ENCODE data around the gene PPP2R2C. TPM values are rescaled to one million over a fixed set of nuclear protein-coding genes. Genes with fewer than 3 reads are reported as not detected.

PPP2R2C gene
- total and polyA plus RNA-seq, 10 of the 15 experiments (the other 5 are each of a cell fraction or from before 2014, with no cell fraction given) = 0.13 to 0.15 TPM; not detected in 8

GRCh38 chr4:6425336-6425735, 47.1 kb downstream of the PPP2R2C start (continued):
- TF ChIP-seq MYC (IDR thresholded peaks at IDR 0.05; ENCODE audit: insufficient read depth, insufficient read length, insufficient replicate concordance, low read length, severe bottlenecking) (no peak), ASH2L (IDR thresholded peaks at IDR 0.05; ENCODE audit: borderline replicate concordance, low read depth) (no peak), SREBF1 (IDR thresholded peaks at IDR 0.05; ENCODE audit: low read length) (no peak), SIX5 (IDR thresholded peaks at IDR 0.05; ENCODE audit: low read depth, low read length, severe bottlenecking) (no peak)
- TF ChIP-seq, protein P1, sequence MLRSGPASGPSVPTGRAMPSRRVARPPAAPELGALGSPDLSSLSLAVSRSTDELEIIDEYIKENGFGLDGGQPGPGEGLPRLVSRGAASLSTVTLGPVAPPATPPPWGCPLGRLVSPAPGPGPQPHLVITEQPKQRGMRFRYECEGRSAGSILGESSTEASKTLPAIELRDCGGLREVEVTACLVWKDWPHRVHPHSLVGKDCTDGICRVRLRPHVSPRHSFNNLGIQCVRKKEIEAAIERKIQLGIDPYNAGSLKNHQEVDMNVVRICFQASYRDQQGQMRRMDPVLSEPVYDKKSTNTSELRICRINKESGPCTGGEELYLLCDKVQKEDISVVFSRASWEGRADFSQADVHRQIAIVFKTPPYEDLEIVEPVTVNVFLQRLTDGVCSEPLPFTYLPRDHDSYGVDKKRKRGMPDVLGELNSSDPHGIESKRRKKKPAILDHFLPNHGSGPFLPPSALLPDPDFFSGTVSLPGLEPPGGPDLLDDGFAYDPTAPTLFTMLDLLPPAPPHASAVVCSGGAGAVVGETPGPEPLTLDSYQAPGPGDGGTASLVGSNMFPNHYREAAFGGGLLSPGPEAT (IDR thresholded peaks at IDR 0.05; ENCODE audit: low read depth) = peak; percentile 56; the same call in 1 of the 2 replicates
- TF ChIP-seq, protein P2, sequence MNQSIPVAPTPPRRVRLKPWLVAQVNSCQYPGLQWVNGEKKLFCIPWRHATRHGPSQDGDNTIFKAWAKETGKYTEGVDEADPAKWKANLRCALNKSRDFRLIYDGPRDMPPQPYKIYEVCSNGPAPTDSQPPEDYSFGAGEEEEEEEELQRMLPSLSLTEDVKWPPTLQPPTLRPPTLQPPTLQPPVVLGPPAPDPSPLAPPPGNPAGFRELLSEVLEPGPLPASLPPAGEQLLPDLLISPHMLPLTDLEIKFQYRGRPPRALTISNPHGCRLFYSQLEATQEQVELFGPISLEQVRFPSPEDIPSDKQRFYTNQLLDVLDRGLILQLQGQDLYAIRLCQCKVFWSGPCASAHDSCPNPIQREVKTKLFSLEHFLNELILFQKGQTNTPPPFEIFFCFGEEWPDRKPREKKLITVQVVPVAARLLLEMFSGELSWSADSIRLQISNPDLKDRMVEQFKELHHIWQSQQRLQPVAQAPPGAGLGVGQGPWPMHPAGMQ (IDR thresholded peaks at IDR 0.05; ENCODE audit: borderline replicate concordance) = no peak

DNA sequence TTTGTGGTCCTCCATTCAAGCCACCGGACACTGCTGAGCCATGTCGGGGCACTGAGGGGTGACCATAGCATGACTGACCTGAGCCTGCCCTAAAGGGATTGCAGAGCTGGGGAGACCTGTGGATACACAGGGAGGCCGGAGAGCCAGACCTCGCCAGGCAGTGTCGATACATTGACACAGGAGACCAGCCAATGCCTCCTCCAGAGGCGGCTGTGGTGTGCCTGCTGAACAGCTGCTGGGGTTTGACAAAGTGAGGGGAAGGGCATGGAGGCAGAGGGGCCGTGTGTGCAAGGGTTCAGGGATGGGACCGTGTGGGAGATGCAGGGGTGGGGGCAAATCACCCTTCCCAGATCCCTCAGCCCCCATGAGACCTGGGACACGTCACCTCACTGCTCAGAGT, 48.0 kb downstream of the PPP2R2C start:
- Histone ChIP-seq H3K79me2 (ENCODE audit: control insufficient read depth, insufficient read depth, low read length) (no peaks in the 10 kb centered on the region), H3K27ac (ENCODE audit: control insufficient read depth, insufficient read depth) (no peak overlapping the region), H3K4me1 (ENCODE audit: control insufficient read depth, insufficient read depth, low read length) (peaks cover 18% of the 10 kb centered on the region), H3K4me2 (ENCODE audit: control insufficient read depth, insufficient read depth) (no peak overlapping the region), H3K36me3 (ENCODE audit: control insufficient read depth in 2 of 2, insufficient read depth in 2 of 2, low read length in 1 of 2) (no peaks in the 10 kb centered on the region), H3K4me3 (no peak overlapping the region), H2AFZ (ENCODE audit: control insufficient read depth, low read depth, low read length) (no peak overlapping the region), H3K9me3 (replicated peaks; ENCODE audit: control insufficient read depth, insufficient read depth, low read length) (no peaks in the 10 kb centered on the region; the same call in 2 of the 3 replicates), H3K27me3 (replicated peaks in 1 of 2; ENCODE audit: control insufficient read depth in 2 of 2, insufficient read depth in 2 of 2, low read length in 1 of 2) (no peaks in the 10 kb centered on the region), H3K9ac (ENCODE audit: control insufficient read depth, insufficient read depth, low read length) (no peak overlapping the region), H4K20me1 (ENCODE audit: control insufficient read depth, insufficient read depth) (no peaks in the 10 kb centered on the region)
- DNase-seq (ENCODE audit: low read depth, low spot score) (no peak), ATAC-seq (no peak), FAIRE-seq (no peak)
- POLR2A ChIA-PET = no interaction called here
- SMC1A ChIA-PET (ENCODE audit: uncharacterized antibody, unreplicated experiment) = no interaction called here
- RAD21 ChIA-PET (ENCODE audit: unreplicated experiment) = no interaction called here
- in situ Hi-C loops (cut with MboI) = no loop called here
- 31% methylated on average over 9 of the region's 9 CpGs for WGBS (ENCODE audit: insufficient coverage, insufficient replicate concordance, low lambda C conversion rate, missing lambda C conversion rate)
- CTCF ChIA-PET = interaction anchor here (0.7 kb wide), 1 partner anchor 218 kb away, joined by 3 read pairs; no protein-coding TSS in a partner anchor
- intact Hi-C loops (cut with micrococcal nuclease; ENCODE audit: unreplicated experiment) = no loop called here
- BruUV-seq (replicated peaks) = no TSS peak
- TF ChIP-seq, protein P3, sequence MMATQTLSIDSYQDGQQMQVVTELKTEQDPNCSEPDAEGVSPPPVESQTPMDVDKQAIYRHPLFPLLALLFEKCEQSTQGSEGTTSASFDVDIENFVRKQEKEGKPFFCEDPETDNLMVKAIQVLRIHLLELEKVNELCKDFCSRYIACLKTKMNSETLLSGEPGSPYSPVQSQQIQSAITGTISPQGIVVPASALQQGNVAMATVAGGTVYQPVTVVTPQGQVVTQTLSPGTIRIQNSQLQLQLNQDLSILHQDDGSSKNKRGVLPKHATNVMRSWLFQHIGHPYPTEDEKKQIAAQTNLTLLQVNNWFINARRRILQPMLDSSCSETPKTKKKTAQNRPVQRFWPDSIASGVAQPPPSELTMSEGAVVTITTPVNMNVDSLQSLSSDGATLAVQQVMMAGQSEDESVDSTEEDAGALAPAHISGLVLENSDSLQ (IDR thresholded peaks at IDR 0.05) = no peak
- no peak for TF ChIP-seq POLR2AphosphoS5 (IDR thresholded peaks at IDR 0.05; ENCODE audit: low read length)
- TF ChIP-seq RAD21 (IDR thresholded peaks at IDR 0.05; ENCODE audit: insufficient read depth, low read depth, low read length) = no peak
- TF ChIP-seq TAF1 (IDR thresholded peaks at IDR 0.05; ENCODE audit: borderline replicate concordance, low read depth, low read length) = no peak
- TF ChIP-seq POLR2A (IDR thresholded peaks at IDR 0.05; ENCODE audit: low read depth, low read length) = no peak
- no peak for TF ChIP-seq MTA2 (IDR thresholded peaks at IDR 0.05; ENCODE audit: low read depth)
- TF ChIP-seq NR2C1 (IDR thresholded peaks at IDR 0.05) = no peak
- no peak for TF ChIP-seq CHD4 (IDR thresholded peaks at IDR 0.05)
- TF ChIP-seq, protein P4, sequence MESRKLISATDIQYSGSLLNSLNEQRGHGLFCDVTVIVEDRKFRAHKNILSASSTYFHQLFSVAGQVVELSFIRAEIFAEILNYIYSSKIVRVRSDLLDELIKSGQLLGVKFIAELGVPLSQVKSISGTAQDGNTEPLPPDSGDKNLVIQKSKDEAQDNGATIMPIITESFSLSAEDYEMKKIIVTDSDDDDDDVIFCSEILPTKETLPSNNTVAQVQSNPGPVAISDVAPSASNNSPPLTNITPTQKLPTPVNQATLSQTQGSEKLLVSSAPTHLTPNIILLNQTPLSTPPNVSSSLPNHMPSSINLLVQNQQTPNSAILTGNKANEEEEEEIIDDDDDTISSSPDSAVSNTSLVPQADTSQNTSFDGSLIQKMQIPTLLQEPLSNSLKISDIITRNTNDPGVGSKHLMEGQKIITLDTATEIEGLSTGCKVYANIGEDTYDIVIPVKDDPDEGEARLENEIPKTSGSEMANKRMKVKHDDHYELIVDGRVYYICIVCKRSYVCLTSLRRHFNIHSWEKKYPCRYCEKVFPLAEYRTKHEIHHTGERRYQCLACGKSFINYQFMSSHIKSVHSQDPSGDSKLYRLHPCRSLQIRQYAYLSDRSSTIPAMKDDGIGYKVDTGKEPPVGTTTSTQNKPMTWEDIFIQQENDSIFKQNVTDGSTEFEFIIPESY (IDR thresholded peaks at IDR 0.05) = no peak
- no peak for TF ChIP-seq JUNB (IDR thresholded peaks at IDR 0.05)
- no peak for TF ChIP-seq SIN3A (IDR thresholded peaks at IDR 0.05; ENCODE audit: low read depth, low read length)

All from GM12878 (cell line).